K562 (cell line): ENCODE measurements around the gene RNPEP. TPM values are rescaled to one million over a fixed set of nuclear protein-coding genes. Genes with fewer than 3 reads are reported as not detected.

Source experiments
- ATAC-seq: fragments of 200-7000 bp; cut with Tn5 transposase; 3 replicates; pipeline ENCODE4 v1.9.1; 2020; ENCODE audit warnings: moderate library complexity
- BruUV-seq: library from RNA; stranded (reverse); fragments of 400-500 nt; replicated peaks from 2 replicates; lab custom pipeline; 2021; lab: Mats Ljungman, UMichigan
- CTCF ChIA-PET: fragments of 300-600 bp; formaldehyde crosslinking; extraction: SDS; loops from one replicate; lab custom pipeline; 2021; ENCODE audit warnings: low intra/inter-chr PET ratio; lab: Yijun Ruan, JAX
- POLR2A ChIA-PET: fragments of 300-600, 350-650 bp; sonication (Branson Sonifier 250); formaldehyde crosslinking; extraction: SDS; loops from one replicate; lab custom pipeline; 2021; ENCODE audit warnings: antibody characterized with exemption, inconsistent platforms; lab: Yijun Ruan, JAX
- DNase-seq, 4 experiments: peaks; one replicate each; pipeline versions ENCODE4 v3.0.0 to v3.0.0-alpha.2; 2011 to 2018; ENCODE audit warnings: low spot score in 3 of 4, mixed read lengths in 3 of 4; ENCODE audit errors: extremely low read depth in 1 of 4
- FAIRE-seq: peaks from 2 replicates; lab custom pipeline; 2011; peaks lifted over from hg19 to GRCh38; lab: Jason Lieb, UNC
- H2AFZ ChIP-seq: 2 replicates; pipeline ENCODE4 v1.6.0; 2011; ENCODE audit warnings: low read depth, low read length, control low read depth, inconsistent platforms
- H3K27ac ChIP-seq: fragments of 200-600 bp; 3 replicates; pipeline ENCODE4 v1.8.0; 2011; ENCODE audit warnings: low read depth, mild to moderate bottlenecking, control low read depth, inconsistent platforms, low read length, moderate library complexity, mixed read lengths; ENCODE audit errors: extremely low read depth
- H3K27me3 ChIP-seq, 2 experiments: fragments of 300-600 bp in 1 of 2; 2 replicates in 1 of 2; 3 replicates in 1 of 2; pipeline versions ENCODE4 v1.6.0 to v1.8.0; 2011; ENCODE audit warnings: inconsistent platforms in 2 of 2, low read length in 2 of 2, mild to moderate bottlenecking in 1 of 2, mixed read lengths in 1 of 2, moderate library complexity in 1 of 2; ENCODE audit not compliant: control insufficient read depth in 2 of 2, insufficient read depth in 2 of 2
- H3K36me3 ChIP-seq: fragments of 300-600 bp; 3 replicates; pipeline ENCODE4 v1.8.0; 2011; ENCODE audit warnings: mild to moderate bottlenecking, low read length, inconsistent platforms; ENCODE audit not compliant: control insufficient read depth, insufficient read depth
- H3K4me1 ChIP-seq, 2 experiments: fragments of 200-600 bp in 1 of 2; replicated peaks in 1 of 2; 2 replicates in 1 of 2; 3 replicates in 1 of 2; pipeline versions ENCODE4 v1.5.1 to v1.8.0; 2011; ENCODE audit warnings: inconsistent platforms in 2 of 2, low read length in 2 of 2, mild to moderate bottlenecking in 1 of 2, mixed read lengths in 1 of 2, moderate library complexity in 1 of 2; ENCODE audit not compliant: control insufficient read depth in 2 of 2, insufficient read depth in 2 of 2
- H3K4me2 ChIP-seq: 2 replicates; pipeline ENCODE4 v1.6.1; 2011; ENCODE audit warnings: low read length, control low read depth, inconsistent platforms, mixed read lengths; ENCODE audit not compliant: insufficient read depth
- H3K4me3 ChIP-seq: fragments of 200-600 bp; sonication (generic), shearing (Covaris generic); 2 replicates; pipeline ENCODE4 v1.5.1; 2016; ENCODE audit warnings: control low read depth, inconsistent platforms
- H3K79me2 ChIP-seq: fragments of 200-600 bp; 3 replicates; pipeline ENCODE4 v1.8.0; 2011; ENCODE audit warnings: low read length, inconsistent platforms; ENCODE audit not compliant: control insufficient read depth, insufficient read depth
- H3K9ac ChIP-seq, 2 experiments: 2 replicates each; pipeline versions ENCODE4 v1.6.0 to v1.6.1; 2011; ENCODE audit warnings: low read depth in 2 of 2, low read length in 2 of 2, control low read depth in 1 of 2, inconsistent platforms in 1 of 2, mild to moderate bottlenecking in 1 of 2, mixed read lengths in 1 of 2; ENCODE audit not compliant: insufficient read depth in 1 of 2
- H3K9me1 ChIP-seq: one replicate; pipeline ENCODE4 v1.6.0; 2011; ENCODE audit warnings: inconsistent platforms, mild to moderate bottlenecking, low read length, moderate library complexity; ENCODE audit not compliant: control insufficient read depth, insufficient read depth
- H3K9me3 ChIP-seq: replicated peaks from 2 replicates; pipeline ENCODE4 v1.5.1; 2011; ENCODE audit warnings: low read depth, low read length, inconsistent platforms; ENCODE audit not compliant: control insufficient read depth, insufficient read depth
- H4K20me1 ChIP-seq: replicated peaks from 2 replicates; pipeline ENCODE4 v1.6.1; 2011; ENCODE audit warnings: low read length, inconsistent platforms, mixed read lengths; ENCODE audit not compliant: control insufficient read depth, insufficient read depth
- CTCF ChIP-seq, 3 experiments: IDR thresholded peaks in 2 of 3; conservative IDR thresholded peaks in 1 of 3; 2 replicates each; pipeline ENCODE4 v1.5.1; 2011 to 2012; ENCODE audit warnings: low read length in 3 of 3, mild to moderate bottlenecking in 3 of 3, control low read depth in 2 of 3, improper control_type of control experiment in 1 of 3, inconsistent platforms in 1 of 3, low read depth in 1 of 3, mixed read lengths in 1 of 3, moderate library complexity in 1 of 3; ENCODE audit not compliant: insufficient read depth in 2 of 3
- E2F8 ChIP-seq: fragments of 450-650 bp; IDR thresholded peaks from 2 replicates; pipeline ENCODE4 v1.7.1; 2018; ENCODE audit warnings: mild to moderate bottlenecking, low read depth; ENCODE audit not compliant: partially characterized antibody
- GABPA ChIP-seq: fragments of 200-800 bp; sonication (Bioruptor generic); conservative IDR thresholded peaks from 2 replicates; pipeline ENCODE4 v1.6.1; 2016; ENCODE audit warnings: low read depth, missing genetic modification characterization, missing compliant biosample characterization
- GTF2B ChIP-seq: IDR thresholded peaks from 2 replicates; pipeline ENCODE4 v1.6.1; 2011; ENCODE audit not compliant: insufficient read length; ENCODE audit errors: extremely low read depth
- HMBOX1 ChIP-seq: sonication (generic); IDR thresholded peaks from 2 replicates; pipeline ENCODE4 v1.6.1; 2016
- HNRNPH1 ChIP-seq: fragments of 200-400 bp; formaldehyde crosslinking; optimal IDR thresholded peaks from 2 replicates; pipeline ENCODE3; 2017; ENCODE audit warnings: low read depth, mild to moderate bottlenecking, low read length, moderate library complexity
- PHB ChIP-seq: fragments of 250-450 bp; sonication (Bioruptor Pico); IDR thresholded peaks from 2 replicates; pipeline ENCODE4 v1.5.0; 2021
- WGBS: fragments of 100-300 bp; shearing (Covaris generic); methylation state at CpG from one replicate; pipeline ENCODE4 v1.1.6; 2016; ENCODE audit warnings: low coverage, mixed read lengths; ENCODE audit not compliant: insufficient coverage; ENCODE audit errors: missing lambda C conversion rate; 5-methylcytosine and 5-hydroxymethylcytosine counted together
- in situ Hi-C: fragments of 300-500 bp; cut with MboI; formaldehyde crosslinking; loops from 4 replicates; pipeline ENCODE4 v1.15.0; 2018; ENCODE audit warnings: inconsistent platforms, mixed read lengths
- intact Hi-C: fragments of 100-400 bp; cut with micrococcal nuclease; formaldehyde crosslinking; loops from 2 replicates; pipeline ENCODE4 v1.14.2; 2022
- polyA plus RNA-seq, 8 experiments: library from polyadenylated mRNA; depleted of rRNA in 4 of 8; stranded (reverse) in 5 of 8; unstranded in 3 of 8; fragments of >200 nt; fragmentation: Nextera tagmentation in 2 of 8; fragmentation: Illumina TruSeq in 1 of 8; extraction: Ambion mirVana in 2 of 8; extraction: Trizol in 1 of 8; gene quantifications; 2 replicates each; pipeline versions ENCODE4 v1.2.1 to v1.2.3, GENCODE V29; 2011 to 2014; ENCODE audit warnings: inconsistent platforms in 1 of 8, missing spikeins in 1 of 8
- total RNA-seq, 7 experiments: library from RNA; depleted of rRNA in 6 of 7; stranded (reverse); fragments of >200 nt in 6 of 7; fragmentation: Illumina TruSeq in 2 of 7; extraction: Trizol in 2 of 7; gene quantifications; 2 replicates each; pipeline versions ENCODE4 v1.2.1 to v1.2.3, GENCODE V29; 2011 to 2021; ENCODE audit warnings: low replicate concordance in 1 of 7

RNPEP gene
- total and polyA plus RNA-seq, 9 of the 15 experiments (the other 6 are each of a cell fraction or from before 2014, with no cell fraction given) = 27.5 to 131 (median 63.4) TPM

DNA sequence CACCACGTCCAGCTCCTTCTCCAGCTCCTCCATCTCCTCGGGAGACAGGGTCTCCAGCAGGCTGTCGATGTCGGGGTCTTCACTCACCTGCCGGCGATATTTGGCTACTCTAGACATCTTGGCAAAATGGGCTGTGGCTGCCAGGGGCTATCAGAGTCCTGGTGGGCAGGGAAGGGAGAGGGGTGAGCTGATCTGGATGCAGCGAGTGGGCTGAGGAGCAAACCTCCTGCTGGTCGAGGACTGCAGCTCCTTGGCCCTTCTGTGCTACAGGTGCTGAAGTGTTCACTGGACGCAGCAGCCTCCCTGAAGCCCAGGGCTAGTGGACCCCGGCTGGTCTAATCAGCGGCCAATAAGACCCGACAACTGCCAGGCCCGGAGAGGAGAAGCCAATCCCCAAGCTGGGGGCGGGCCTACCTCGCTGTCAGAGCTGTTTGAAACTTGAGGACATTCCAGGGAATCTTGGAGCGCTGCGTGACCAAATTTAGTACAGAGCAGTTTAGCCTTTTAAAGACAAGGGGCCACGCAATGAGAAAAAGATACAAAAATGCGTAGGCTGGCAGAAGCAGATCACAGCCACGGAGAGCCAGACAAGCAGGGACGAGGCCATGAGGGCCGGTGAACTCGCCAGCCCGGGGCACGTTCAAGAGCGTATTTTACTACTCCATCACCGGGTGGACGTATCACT lies 36.1 kb upstream of the RNPEP start, which contains the start of gene LMOD1 (continued):
- no peak for TF ChIP-seq HNRNPH1
- TF ChIP-seq E2F8 = no peak

DNA sequence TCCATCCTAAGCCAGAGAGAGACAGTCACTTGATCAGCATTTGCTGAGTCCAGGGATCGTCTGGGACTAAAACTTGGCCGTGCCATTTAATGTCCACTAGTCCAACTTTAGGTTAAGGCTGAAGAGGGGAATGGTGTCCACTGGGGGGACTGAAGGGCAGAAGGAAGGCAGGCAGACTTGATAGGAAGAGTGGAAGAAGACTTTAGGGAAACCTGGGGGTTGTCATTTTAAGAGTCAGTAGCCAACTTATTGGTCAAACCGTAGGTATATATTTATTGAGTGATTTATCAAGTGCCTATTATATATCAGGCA lies 34.8 kb upstream of the RNPEP start:
- Histone ChIP-seq H4K20me1 (no peaks in the 10 kb centered on the region), H2AFZ (peak overlapping the region; percentile 89), H3K9me1 (no peaks in the 10 kb centered on the region), H3K9ac (peak overlapping the region in 1 of 2 experiments; percentile 39; a peak in 1 of 4 replicates), H3K4me1 (peaks cover 17 to 25% of the 10 kb centered on the region in 2 experiments; a peak in 4 of 5 replicates), H3K9me3 (no peaks in the 10 kb centered on the region), H3K4me3 (no peak overlapping the region), H3K27ac (no peak overlapping the region), H3K4me2 (peak overlapping the region; percentile 78; the same call in 1 of the 2 replicates), H3K36me3 (no peaks in the 10 kb centered on the region), H3K27me3 (no peaks in the 10 kb centered on the region), H3K79me2 (no peaks in the 10 kb centered on the region)
- ATAC-seq (peak; percentile 60), DNase-seq (peak in 2 of 4 experiments; percentile 32 to 46), FAIRE-seq (peak; percentile 19)
- BruUV-seq = no TSS peak
- in situ Hi-C loops = no loop called here
- intact Hi-C loops = no loop called here
- ChIA-PET CTCF (no interaction called here), POLR2A (no interaction called here)
- 16% methylated on average over 3 of the region's 3 CpGs for WGBS
- TF ChIP-seq PHB (no peak), HMBOX1 (peak; percentile 38; the same call in 1 of the 2 replicates), GABPA (tag) (no peak), CTCF (IDR thresholded peaks at IDR 0.05 in 2 of 3, conservative IDR thresholded peaks at IDR 0.05 in 1 of 3; ENCODE audit: insufficient read depth in 2 of 3, low read depth in 1 of 3, low read length in 3 of 3) (peak; percentile 25 to 71 (median 33); a peak in 4 of 6 replicates), GTF2B (no peak)
